ENCODE measurements around the gene STK38L.

The STK38L gene

DNA sequence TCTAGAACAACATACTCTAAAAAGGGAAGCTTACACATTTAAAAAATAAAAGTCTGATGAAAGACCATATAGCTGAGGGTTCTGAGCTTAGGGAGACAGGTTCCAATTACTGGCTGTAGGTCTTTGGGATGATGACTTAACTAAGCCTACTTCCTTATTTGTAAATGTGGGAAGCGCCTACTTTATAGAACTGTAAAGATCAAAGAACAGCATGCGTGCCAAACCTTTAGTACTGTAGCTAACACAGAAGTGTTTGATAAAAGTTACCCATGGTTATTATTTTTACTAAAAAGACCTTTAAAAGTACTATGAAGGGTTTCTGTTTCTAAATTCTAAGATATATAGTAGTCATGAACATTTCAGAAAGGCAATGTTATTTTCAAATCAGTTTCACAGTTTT lies 35.7 kb downstream of the STK38L start:
- no peak for DNase-seq (ENCODE audit: low read depth)

- DNase-seq (ENCODE audit: low read depth), result no peak
Observed at GRCh38 chr12:27280412-27280811, 36.3 kb downstream of the STK38L start.

GRCh38 chr12:27282754-27283153 lies 38.7 kb downstream of the STK38L start:
- no peak for DNase-seq (ENCODE audit: low read depth)

DNA sequence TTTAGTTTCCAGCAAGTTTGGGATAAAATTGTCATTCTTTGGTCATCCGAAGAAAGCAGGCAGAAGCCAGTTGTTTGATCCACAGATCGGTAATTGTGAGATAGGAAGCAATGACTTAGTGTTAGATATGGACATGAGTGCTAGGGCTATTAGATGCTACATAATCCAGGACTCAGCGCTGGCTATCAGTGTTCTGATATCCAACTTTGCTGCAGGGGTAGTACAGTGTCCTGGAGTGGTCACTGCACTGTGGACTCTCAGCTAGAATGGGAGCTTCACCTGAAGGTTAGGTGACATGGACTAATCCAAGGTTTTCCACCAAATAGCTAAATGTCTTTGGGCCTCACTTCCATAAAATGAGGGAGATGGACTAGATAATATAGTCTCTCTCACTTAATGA lies 39.9 kb downstream of the STK38L start:
- DNase-seq (ENCODE audit: low read depth), result no peak

DNA sequence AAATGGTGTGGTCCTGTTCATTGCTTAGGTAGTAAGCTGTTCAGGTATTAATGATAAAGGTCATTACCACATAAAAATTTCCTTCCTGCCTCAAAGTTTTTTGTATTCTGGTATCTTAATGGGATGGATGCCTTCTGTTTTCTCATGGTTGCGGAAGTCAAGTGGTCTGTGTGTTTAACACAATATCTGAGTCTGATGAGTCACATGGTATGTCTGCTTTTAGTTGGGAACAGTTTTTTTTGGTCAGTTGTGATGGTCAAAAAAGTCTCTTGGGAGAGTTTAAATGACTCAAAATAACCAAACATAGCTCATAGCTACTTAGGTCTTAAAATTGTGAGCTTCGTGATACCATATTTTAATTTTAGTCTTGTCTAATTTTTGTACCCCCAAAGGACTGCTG lies 40.7 kb downstream of the STK38L start:
- peak; percentile 57 for DNase-seq (ENCODE audit: low read depth)

DNA sequence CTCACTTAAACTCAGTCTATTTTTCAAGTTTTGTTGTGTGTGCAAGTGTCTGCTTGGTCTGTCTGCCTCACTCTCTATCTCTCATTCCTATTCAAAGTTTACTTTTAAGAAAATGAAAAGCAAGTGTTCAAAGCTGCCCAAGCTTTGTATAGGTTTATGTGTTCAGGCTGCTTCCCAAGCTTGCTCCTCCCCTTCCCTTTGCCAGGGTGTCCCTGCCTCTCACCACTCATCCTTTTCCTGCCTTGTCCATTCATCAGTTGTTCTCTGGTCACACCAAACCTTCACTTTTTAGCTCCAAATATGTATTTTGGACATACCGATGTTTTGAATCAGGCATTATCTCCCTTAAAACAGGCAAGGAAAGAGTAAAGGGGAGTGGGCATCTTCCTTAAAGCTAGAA lies 41.3 kb downstream of the STK38L start:
- DNase-seq (ENCODE audit: low read depth), result no peak

DNA sequence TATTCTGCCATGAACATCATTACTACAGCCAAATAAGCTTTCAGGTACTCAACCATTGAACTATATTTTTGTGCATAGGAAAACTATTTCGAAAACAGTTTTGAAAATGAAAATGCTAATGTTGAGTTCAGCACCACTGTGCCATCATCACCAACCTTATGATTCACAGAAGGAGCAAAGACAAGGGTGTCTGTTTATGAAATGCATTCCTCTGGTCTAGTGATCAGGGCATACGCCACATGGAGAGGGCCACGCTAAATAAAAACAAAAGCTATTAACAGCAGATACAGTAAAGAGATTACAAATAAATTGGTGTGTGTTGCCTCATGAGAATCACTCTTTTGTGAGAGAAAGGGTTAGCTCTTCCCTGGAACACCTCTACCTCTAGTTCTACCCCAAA lies 45.3 kb downstream of the STK38L start:
- no peak for DNase-seq (ENCODE audit: low read depth)

DNA sequence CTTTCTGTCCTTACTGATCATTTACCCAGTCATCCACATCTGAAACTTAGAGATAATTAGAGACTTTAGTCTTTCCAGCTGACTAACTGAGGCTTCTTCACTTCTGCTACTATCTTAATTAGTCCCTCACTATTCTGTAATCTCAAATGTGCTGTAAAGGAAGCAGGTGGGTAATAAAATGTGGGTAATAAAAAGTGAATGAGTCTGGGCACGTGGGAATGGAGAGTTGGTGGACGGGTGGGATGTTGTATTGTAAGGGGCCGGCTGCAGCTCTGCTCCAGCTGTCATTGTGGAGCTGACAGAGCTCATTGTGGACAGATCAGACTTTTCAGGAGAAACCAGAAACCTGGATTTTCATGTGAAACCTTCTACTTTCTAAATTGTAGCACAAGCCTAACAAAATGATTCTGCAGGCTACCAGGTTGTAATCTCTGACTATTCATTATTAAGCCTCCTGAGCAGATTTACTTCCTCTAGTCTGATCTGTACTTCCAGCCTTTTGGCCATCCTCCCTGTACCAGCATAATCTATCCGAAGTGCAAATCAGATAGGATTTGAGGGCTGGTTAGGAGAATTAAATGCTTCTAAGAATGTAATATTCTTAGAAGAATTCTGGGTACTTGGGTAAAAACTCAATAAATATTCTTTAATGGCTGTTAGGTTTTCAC lies 46.5 kb downstream of the STK38L start:
- DNase-seq (ENCODE audit: low read depth), result no peak

- DNase-seq (ENCODE audit: low read depth), result no peak
Observed at GRCh38 chr12:27291862-27292261, 47.8 kb downstream of the STK38L start.

DNA sequence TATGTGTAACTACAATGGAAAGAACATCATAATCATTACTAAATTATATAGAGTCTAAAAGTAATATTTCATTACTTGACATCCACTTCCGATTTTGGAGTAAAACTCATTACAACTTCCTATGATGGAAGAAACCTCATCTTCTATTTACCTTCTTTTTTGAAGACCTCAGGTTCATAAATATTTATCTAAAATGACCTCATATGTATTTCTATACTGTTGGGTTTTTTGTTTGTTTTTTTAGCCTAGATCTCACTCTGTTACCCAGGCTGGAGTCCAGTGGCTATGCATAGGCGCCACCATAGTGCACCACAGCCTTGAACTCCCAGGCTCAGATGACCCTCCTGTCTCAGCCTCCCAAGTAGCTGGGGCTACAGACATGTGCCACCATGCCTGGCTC lies 48.6 kb downstream of the STK38L start:
- no peak for DNase-seq (ENCODE audit: low read depth)

GRCh38 chr12:27293463-27293862 lies 49.4 kb downstream of the STK38L start:
- no peak for DNase-seq (ENCODE audit: low read depth)

DNA sequence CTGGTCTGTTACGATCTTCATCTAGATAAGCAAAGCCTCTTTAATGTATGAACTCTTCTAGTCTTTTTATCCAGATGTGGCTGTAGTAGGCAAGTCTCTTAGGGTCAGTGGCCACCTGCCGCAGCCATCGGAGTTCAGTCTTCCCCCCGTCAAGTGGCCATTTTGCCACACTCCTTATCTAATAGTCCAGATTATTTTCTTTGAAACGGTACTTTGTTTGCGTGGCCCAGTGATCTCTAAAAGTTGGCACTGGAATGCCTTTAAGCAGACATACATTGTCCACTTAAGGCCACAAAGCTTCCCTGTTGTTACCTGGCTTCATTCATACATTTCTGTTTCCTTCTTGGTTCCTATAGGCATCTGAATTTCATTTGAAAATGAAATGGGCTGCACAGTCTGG lies 52.6 kb downstream of the STK38L start:
- no peak for DNase-seq (ENCODE audit: low read depth)

GRCh38 chr12:27297566-27297965 lies 53.5 kb downstream of the STK38L start:
- DNase-seq (ENCODE audit: low read depth), result no peak

DNA sequence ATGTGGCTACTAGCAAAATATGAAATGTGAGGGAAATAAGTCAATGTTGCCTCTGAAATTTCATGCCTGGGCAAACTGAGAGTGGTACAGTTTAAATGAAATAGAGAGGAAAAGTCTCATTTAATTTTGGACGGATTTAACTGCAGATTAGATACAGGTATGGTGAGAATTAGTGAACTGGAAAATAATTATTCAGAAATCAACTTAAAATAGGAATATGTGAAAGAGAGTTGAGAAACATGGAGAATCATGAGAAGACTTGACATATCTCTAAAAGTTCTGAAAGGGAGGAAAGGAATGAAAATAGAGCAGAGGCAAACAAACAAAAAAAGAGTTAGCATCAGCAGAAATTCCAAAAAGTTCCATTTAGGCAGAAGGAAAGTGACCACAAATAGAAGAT lies 55.0 kb downstream of the STK38L start:
- DNase-seq (ENCODE audit: low read depth), result no peak

DNA sequence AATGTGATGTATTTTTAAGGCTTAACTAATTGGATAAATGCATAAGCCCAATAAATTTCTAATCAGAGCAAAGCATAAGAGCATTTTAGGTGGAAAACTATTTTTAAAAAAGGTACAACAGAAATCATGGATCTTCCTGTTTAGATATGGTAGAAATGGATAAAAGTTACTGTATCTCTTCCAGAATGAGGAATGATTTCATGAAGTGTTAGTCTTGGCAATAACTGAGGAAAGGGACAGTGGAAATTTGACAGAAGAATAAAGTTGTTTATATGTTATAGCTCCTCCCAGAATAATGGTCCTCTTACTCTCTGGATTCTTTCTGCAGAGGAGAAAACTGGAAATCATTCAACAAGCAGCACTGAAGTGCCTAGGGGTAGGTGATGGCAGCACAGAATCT lies 56.1 kb downstream of the STK38L start:
- DNase-seq (ENCODE audit: low read depth), result no peak

- DNase-seq (ENCODE audit: low read depth), result no peak
Observed at GRCh38 chr12:27303139-27304111, 59.3 kb downstream of the STK38L start.

- no peak for DNase-seq (ENCODE audit: low read depth)
Observed at GRCh38 chr12:27304856-27305255, 60.8 kb downstream of the STK38L start.

GRCh38 chr12:27305673-27306456 lies 61.8 kb downstream of the STK38L start:
- DNase-seq (ENCODE audit: low read depth), result no peak

GRCh38 chr12:27309293-27309994 lies 65.4 kb downstream of the STK38L start:
- no peak for DNase-seq (ENCODE audit: low read depth)

DNA sequence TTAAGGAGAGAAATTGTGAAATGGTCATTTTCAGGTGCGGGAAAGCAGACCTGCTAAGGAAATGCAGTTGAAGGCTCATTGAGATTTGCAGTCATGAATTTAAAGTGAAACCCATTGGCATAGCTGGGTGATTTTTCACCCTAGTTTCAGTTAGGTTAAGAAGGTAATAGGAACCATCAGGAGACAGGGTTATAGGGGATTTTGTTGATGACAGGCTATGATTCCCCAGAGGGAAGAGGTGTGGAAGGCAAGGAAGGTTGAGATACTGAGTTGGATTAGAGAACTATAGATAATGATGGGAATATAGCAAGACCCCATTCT lies 65.9 kb downstream of the STK38L start:
- DNase-seq (ENCODE audit: low read depth), result no peak

DNA sequence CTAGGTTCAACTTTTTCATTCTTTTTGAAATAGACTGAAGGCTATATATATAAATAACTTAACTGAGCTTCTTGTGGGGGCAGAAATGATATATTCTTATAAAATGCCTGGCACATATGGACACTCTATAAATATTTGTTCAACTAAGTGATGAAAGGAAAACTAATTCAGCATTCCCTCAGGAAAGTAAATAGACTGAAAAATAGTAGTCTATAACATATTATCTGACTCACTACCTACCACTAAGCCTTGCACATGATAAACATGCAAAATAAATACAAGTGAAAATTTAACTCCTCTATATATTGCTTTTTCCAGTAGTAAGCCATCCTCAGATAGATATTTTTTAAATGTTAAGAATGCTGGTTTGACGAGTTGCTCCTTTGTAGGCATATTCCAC lies 72.9 kb downstream of the STK38L start:
- no peak for DNase-seq (ENCODE audit: low read depth)

DNA sequence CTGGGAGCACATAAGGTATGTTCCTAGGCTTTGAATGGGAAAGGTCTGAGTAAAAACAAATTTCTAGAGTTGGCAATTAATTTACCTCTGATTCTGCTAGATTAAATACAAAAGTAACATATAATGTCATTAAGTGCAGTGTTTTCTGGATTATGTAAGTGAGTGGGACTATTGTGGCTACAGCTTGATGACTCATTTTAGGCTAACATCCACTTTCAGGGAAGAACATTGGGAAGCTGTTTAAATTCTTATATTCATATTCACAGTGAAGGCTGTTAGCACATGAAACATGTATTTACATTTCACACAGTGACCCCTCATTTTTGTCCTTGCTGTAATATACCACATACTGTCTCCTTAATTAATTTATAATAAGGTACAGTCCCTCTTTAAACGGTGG lies 75.3 kb downstream of the STK38L start:
- DNase-seq (ENCODE audit: low read depth), result peak; percentile 49

Measured in GM04503 (cell line).